HepG2 (cell line): Measurements from ENCODE around the gene PROKR1.

Source experiments
- CBX2 ChIP-seq, 2 experiments: fragments of 200-600 bp in 1 of 2; sonication (generic); formaldehyde crosslinking in 1 of 2; IDR thresholded peaks; 2 replicates each; pipeline versions ENCODE4 v1.7.0 to v1.8.1; 2018 to 2022; ENCODE audit warnings: low read depth in 2 of 2, low read length in 1 of 2, mild to moderate bottlenecking in 1 of 2, missing genetic modification reagents in 1 of 2
- FOXJ3 ChIP-seq: sonication (generic); formaldehyde crosslinking; IDR thresholded peaks from 2 replicates; pipeline ENCODE4 v1.4.0; 2020; ENCODE audit warnings: missing genetic modification reagents, mild to moderate bottlenecking, borderline replicate concordance
- KDM1A ChIP-seq: IDR thresholded peaks from 2 replicates; pipeline ENCODE4 v1.6.1; 2016; ENCODE audit warnings: missing compliant biosample characterization
- MAZ ChIP-seq, 2 experiments: sonication (generic) in 1 of 2; formaldehyde crosslinking in 1 of 2; IDR thresholded peaks; 2 replicates each; pipeline versions ENCODE4 v1.5.0 to v1.6.1; 2012 to 2020; ENCODE audit warnings: low read depth in 2 of 2, mild to moderate bottlenecking in 2 of 2, borderline replicate concordance in 1 of 2, improper control_type of control experiment in 1 of 2, low read length in 1 of 2, missing genetic modification reagents in 1 of 2, moderate library complexity in 1 of 2
- MYC ChIP-seq: sonication (generic); formaldehyde crosslinking; IDR thresholded peaks from 2 replicates; pipeline ENCODE4 v1.9.0; 2021; ENCODE audit warnings: missing genetic modification reagents, borderline replicate concordance
- NKX3-1 ChIP-seq: sonication (generic); formaldehyde crosslinking; IDR thresholded peaks from 2 replicates; pipeline ENCODE4 v1.5.0; 2020; ENCODE audit warnings: missing genetic modification reagents
- POLR2A ChIP-seq, 2 experiments: IDR thresholded peaks; 2 replicates each; pipeline ENCODE4 v1.6.1; 2011; ENCODE audit warnings: low read depth in 2 of 2, low read length in 2 of 2, mild to moderate bottlenecking in 1 of 2, moderate library complexity in 1 of 2; ENCODE audit not compliant: insufficient read depth in 1 of 2
- RBM22 ChIP-seq: fragments of 200-400 bp; formaldehyde crosslinking; optimal IDR thresholded peaks from 2 replicates; pipeline ENCODE3; 2017; ENCODE audit warnings: mild to moderate bottlenecking, low read length, moderate library complexity
- RFX5 ChIP-seq: IDR thresholded peaks from 2 replicates; pipeline ENCODE4 v1.6.1; 2011; ENCODE audit warnings: low read depth, low read length, improper control_type of control experiment
- YY1 ChIP-seq: IDR thresholded peaks from 2 replicates; pipeline ENCODE4 v1.6.1; 2011; ENCODE audit warnings: low read length, low read depth, moderate library complexity, mild to moderate bottlenecking; ENCODE audit not compliant: insufficient read depth, insufficient replicate concordance
- TF ChIP-seq, protein P1 (sequence below): sonication (generic); formaldehyde crosslinking; IDR thresholded peaks from 2 replicates; pipeline ENCODE4 v1.4.0; 2020; ENCODE audit warnings: missing genetic modification reagents
- TF ChIP-seq, protein P2 (sequence below): sonication (generic); formaldehyde crosslinking; IDR thresholded peaks from 2 replicates; pipeline ENCODE4 v1.9.0; 2021; ENCODE audit warnings: missing genetic modification reagents, borderline replicate concordance

DNA sequence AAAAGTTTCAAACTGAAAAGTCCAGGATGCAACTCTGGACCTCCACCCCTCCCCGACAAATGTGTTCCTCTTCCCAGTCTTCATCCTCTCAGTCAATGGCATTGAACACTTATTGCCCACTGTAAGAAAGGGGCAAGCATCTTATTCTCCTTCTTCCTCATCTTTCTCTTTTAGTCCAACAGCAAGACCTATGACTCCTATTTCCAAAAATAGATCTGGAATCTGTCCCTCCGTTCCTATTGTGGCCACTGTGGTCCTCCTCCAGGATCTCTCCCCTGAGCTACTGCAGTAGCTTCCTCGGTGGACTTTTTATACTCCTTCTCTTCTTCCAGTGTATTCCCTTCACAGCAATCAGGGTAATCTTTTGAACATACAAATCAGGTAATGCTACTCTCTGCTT lies 63.3 kb downstream of the PROKR1 start:
- no peak for TF ChIP-seq FOXJ3 (CRISPR knock-in tag)
- no peak for TF ChIP-seq POLR2A (IDR thresholded peaks at IDR 0.05; ENCODE audit: insufficient read depth in 1 of 2, low read depth in 2 of 2, low read length in 2 of 2)
- no peak for TF ChIP-seq MYC (CRISPR knock-in tag)
- TF ChIP-seq NKX3-1 (CRISPR knock-in tag): no peak
- no peak for TF ChIP-seq RFX5
- TF ChIP-seq YY1: no peak
- no peak for TF ChIP-seq KDM1A (CRISPR knock-in tag)
- TF ChIP-seq MAZ (IDR thresholded peaks at IDR 0.05; ENCODE audit: borderline replicate concordance, low read depth, low read length): no peak
- no peak for TF ChIP-seq MAZ (CRISPR knock-in tag; IDR thresholded peaks at IDR 0.05; ENCODE audit: low read depth)
- no peak for TF ChIP-seq RBM22
- TF ChIP-seq, protein P1, sequence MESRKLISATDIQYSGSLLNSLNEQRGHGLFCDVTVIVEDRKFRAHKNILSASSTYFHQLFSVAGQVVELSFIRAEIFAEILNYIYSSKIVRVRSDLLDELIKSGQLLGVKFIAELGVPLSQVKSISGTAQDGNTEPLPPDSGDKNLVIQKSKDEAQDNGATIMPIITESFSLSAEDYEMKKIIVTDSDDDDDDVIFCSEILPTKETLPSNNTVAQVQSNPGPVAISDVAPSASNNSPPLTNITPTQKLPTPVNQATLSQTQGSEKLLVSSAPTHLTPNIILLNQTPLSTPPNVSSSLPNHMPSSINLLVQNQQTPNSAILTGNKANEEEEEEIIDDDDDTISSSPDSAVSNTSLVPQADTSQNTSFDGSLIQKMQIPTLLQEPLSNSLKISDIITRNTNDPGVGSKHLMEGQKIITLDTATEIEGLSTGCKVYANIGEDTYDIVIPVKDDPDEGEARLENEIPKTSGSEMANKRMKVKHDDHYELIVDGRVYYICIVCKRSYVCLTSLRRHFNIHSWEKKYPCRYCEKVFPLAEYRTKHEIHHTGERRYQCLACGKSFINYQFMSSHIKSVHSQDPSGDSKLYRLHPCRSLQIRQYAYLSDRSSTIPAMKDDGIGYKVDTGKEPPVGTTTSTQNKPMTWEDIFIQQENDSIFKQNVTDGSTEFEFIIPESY (CRISPR knock-in tag): no peak
- TF ChIP-seq, protein P2, sequence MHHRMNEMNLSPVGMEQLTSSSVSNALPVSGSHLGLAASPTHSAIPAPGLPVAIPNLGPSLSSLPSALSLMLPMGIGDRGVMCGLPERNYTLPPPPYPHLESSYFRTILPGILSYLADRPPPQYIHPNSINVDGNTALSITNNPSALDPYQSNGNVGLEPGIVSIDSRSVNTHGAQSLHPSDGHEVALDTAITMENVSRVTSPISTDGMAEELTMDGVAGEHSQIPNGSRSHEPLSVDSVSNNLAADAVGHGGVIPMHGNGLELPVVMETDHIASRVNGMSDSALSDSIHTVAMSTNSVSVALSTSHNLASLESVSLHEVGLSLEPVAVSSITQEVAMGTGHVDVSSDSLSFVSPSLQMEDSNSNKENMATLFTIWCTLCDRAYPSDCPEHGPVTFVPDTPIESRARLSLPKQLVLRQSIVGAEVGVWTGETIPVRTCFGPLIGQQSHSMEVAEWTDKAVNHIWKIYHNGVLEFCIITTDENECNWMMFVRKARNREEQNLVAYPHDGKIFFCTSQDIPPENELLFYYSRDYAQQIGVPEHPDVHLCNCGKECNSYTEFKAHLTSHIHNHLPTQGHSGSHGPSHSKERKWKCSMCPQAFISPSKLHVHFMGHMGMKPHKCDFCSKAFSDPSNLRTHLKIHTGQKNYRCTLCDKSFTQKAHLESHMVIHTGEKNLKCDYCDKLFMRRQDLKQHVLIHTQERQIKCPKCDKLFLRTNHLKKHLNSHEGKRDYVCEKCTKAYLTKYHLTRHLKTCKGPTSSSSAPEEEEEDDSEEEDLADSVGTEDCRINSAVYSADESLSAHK (CRISPR knock-in tag): no peak
- TF ChIP-seq CBX2 (IDR thresholded peaks at IDR 0.05; ENCODE audit: low read depth, low read length): no peak
- no peak for TF ChIP-seq CBX2 (CRISPR knock-in tag; IDR thresholded peaks at IDR 0.05; ENCODE audit: low read depth)
